ENCODE data around the gene PRICKLE1.
A peak's percentile ranks its signal among the peaks of the same experiment; 100 is the strongest.

PRICKLE1 gene

DNA sequence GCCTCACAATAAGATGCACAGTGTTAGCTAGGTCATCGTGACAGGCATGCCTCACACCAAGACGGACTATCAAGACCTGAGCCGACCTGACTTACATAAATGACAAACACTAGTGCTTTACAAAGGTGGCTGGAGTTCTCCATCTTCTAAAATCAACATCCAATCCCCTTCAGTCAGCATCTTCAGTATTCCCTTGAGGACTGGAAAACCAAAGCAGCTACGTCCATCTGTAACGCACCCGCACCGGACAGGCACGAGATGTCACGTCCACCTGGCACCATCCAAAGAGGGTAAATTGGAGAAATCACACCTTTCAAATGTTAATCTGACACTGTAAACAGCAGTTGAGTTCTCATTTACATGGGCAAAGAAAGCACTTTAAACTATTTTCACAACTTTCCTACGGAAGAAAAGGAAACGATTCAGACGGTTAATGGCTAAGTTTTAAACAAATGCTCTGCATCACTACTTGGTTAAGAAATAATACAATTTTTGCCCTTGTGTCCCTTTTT lies 130.2 kb downstream of the PRICKLE1 start:
- no peak overlapping the region for H3K27ac Mint-ChIP-seq
- ATAC-seq (replicated peaks) = no peak
- H3K4me3 Mint-ChIP-seq = no peak overlapping the region
- peaks cover 0 to 1% of the 10 kb centered on the region in 2 donors for H3K9me3 Mint-ChIP-seq
- no peaks in the 10 kb centered on the region for H3K27me3 Mint-ChIP-seq
- no peak for DNase-seq
- H3K36me3 Mint-ChIP-seq = peaks cover 28 to 40% of the 10 kb centered on the region in 2 donors
- peaks cover 11 to 38% of the 10 kb centered on the region in 2 donors for H3K4me1 Mint-ChIP-seq

DNA sequence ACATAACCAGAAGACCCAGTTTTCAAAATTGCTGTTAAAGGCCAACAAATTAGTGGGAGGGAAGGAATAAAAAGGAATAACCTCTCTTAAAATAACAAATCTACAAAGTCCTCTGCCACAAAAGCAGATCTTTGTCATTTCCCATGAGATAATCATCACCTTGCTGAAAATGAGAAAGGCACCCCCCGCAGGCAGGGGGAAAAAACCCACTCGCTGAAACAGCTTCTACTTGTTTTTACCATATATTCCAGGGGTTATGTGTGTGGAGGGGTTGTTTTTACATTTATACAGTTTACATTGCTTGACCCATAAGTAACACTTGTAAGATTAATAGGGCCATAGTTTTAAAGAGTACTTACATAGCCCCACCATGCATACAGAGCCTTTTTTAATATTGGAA lies 131.0 kb downstream of the PRICKLE1 start:
- H3K4me1 Mint-ChIP-seq = peaks cover 14 to 46% of the 10 kb centered on the region in 2 donors
- ATAC-seq (replicated peaks) = no peak
- H3K27ac Mint-ChIP-seq = no peak overlapping the region
- DNase-seq = no peak
- no peaks in the 10 kb centered on the region for H3K27me3 Mint-ChIP-seq
- peaks cover 23 to 32% of the 10 kb centered on the region in 2 donors for H3K36me3 Mint-ChIP-seq
- H3K9me3 Mint-ChIP-seq = peaks cover 0 to 1% of the 10 kb centered on the region in 2 donors
- H3K4me3 Mint-ChIP-seq = no peak overlapping the region

DNA sequence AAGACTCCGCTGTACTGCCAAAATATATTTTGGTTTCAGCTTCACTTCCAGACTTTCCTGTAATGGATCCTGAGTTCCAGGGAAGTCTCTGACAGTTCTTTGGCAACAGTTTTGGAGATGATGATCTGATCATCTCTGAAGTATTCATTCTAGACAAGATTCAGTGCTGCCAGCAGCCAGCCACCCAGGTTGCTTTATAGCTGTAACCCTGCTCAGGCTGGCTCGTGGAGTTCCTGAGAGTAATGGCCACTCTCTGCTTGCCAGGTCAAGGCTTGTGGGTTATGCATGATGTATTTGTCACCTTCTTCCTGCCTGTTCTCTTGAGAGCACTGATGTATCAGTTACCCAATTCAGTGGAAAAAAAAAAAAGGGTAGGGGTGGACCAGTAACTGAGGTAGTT lies 139.3 kb downstream of the PRICKLE1 start:
- Mint-ChIP-seq H3K4me3 (peak overlapping the region in 1 of 2 donors; percentile 30), H3K36me3 (peaks cover 43 to 53% of the 10 kb centered on the region in 2 donors), H3K4me1 (peaks cover 46 to 91% of the 10 kb centered on the region in 2 donors), H3K27ac (peak overlapping the region; percentile 44), H3K9me3 (peaks cover 0 to 3% of the 10 kb centered on the region in 2 donors), H3K27me3 (no peaks in the 10 kb centered on the region)
- DNase-seq (no peak), ATAC-seq (replicated peaks) (peak; percentile 50 to 60)

DNA sequence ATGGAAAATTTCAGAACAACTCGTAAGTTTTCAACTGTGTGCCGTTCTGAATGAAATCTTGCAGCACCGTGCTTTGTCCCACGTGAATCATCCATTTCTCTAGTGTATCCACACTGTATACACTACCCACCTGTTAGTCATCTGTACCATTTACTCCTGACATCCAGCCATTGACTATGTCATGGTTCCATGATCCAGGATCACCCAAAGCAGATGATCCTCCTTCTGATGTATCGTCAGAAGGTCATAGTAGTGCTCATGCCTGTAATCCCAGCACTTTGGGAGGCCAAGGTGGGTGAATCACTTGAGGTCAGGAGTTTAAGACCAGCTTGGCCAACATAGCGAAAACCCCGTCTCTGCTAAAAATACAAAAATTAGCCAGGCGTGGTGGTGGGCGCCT lies 140.7 kb downstream of the PRICKLE1 start:
- ATAC-seq (replicated peaks) (peak in 1 of 2 donors; percentile 21), DNase-seq (no peak)
- Mint-ChIP-seq H3K27me3 (no peaks in the 10 kb centered on the region), H3K4me1 (peaks cover 41 to 77% of the 10 kb centered on the region in 2 donors), H3K36me3 (peaks cover 55 to 67% of the 10 kb centered on the region in 2 donors), H3K4me3 (no peak overlapping the region), H3K9me3 (peaks cover 3 to 9% of the 10 kb centered on the region in 2 donors), H3K27ac (no peak overlapping the region)

DNA sequence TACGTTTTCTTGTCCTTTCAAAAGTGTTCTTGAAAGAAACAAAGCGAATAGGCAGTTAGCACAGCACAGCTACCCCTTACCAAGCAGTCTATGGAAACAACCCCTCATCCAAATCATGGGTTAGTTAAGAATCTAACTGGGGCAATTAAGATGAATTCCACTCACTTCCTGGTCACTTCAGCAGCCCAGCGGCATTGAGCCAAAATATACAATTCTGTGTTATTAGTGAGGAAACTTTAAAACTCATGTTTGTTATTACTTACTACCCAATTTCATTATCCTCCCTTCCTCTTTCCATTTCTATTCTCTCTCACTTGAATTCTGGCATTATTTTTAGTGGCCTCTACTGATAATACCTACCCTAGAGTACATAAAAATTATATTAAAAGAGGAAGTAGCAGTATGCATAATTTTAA lies 142.2 kb downstream of the PRICKLE1 start:
- Mint-ChIP-seq H3K4me3 (peak overlapping the region in 1 of 2 donors; percentile 52), H3K36me3 (peaks cover 69 to 81% of the 10 kb centered on the region in 2 donors), H3K4me1 (peaks cover 34 to 62% of the 10 kb centered on the region in 2 donors), H3K27me3 (no peaks in the 10 kb centered on the region), H3K9me3 (peaks cover 3 to 13% of the 10 kb centered on the region in 2 donors), H3K27ac (no peak overlapping the region)
- ATAC-seq (replicated peaks) = peak; percentile 22 to 26
- DNase-seq = no peak

DNA sequence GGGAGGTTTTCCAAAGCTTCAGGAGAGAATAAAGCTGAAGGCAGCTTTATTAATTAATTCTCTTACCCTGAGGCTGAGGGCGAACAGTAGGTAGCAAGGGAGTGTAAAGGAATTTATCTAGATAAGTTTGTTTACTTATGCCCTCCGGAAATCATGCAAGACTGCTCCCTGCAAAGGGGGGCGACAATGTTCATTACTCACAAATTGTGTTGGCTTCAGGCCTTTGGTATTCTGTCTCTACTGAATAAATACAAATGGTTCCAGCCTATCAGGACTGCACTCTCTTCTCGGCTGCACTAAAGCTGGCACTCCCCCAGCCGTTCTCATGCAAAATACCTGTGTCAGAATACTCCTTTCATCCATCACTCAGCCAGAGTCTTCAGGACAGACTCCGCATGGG lies 142.8 kb downstream of the PRICKLE1 start:
- no peak for DNase-seq
- no peak for ATAC-seq (replicated peaks)
- Mint-ChIP-seq H3K9me3 (peaks cover 3 to 13% of the 10 kb centered on the region in 2 donors), H3K36me3 (peaks cover 74 to 87% of the 10 kb centered on the region in 2 donors), H3K4me3 (no peak overlapping the region), H3K27ac (no peak overlapping the region), H3K27me3 (no peaks in the 10 kb centered on the region), H3K4me1 (peaks cover 31 to 56% of the 10 kb centered on the region in 2 donors)

DNA sequence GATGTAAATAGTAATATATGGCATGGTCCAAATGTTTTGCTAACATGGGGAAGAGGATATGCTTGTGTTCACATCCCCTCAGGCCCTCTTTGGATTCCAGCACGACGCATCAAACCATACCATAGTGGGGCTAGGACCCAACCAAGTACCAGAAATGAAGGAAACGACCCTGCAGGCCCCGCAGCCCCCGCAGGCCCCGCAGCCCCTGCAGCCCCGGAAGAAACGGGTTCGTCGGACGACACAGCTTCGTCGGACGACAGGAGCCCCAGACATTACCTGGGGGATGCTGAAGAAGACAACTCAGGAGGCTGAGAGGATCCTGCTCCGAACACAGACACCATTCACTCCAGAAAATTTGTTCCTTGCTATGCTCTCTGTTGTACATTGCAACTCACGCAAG lies 143.7 kb downstream of the PRICKLE1 start:
- DNase-seq (no peak), ATAC-seq (replicated peaks) (no peak)
- Mint-ChIP-seq H3K27me3 (no peaks in the 10 kb centered on the region), H3K4me3 (no peak overlapping the region), H3K36me3 (peaks cover 77 to 94% of the 10 kb centered on the region in 2 donors), H3K4me1 (peaks cover 27 to 47% of the 10 kb centered on the region in 2 donors), H3K27ac (no peak overlapping the region), H3K9me3 (peaks cover 3 to 13% of the 10 kb centered on the region in 2 donors)

DNA sequence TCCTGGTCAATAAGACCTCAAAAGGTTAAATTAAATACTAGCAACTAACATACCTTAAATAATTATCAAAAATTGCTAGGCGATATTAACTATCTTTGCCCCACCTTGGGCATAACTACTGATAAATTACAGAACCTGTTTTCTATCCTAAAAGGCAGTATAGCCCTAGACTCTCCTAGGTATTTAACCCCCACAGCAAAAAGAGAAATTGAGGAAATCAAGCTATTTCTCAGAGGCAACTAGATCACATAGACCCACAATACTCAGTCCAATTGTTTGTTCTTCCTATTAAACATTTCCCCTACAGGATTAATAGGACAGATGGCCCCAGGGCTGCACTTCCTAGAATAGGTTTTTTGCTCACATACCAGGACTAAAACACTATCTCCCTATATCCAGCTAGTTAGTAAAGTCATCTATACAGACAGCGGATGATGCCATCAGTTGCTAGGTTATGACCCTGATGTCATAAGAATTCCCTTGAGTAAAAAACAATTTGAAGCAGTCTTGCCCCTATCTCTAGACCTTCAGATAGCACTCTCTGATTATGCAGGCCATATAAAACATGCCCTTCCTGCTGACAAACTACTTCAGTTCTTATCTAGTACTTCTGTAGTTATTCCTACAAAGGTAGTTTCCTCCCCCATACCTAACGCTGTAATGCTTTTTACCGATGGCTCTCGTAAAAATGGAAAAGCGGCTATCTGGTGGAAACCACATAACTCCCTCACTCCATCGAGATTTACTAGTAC lies 145.2 kb downstream of the PRICKLE1 start:
- Mint-ChIP-seq H3K27me3 (no peaks in the 10 kb centered on the region), H3K4me3 (no peak overlapping the region), H3K9me3 (peaks cover 3 to 13% of the 10 kb centered on the region in 2 donors), H3K4me1 (peaks cover 17 to 32% of the 10 kb centered on the region in 2 donors), H3K27ac (no peak overlapping the region), H3K36me3 (peaks cover 71 to 88% of the 10 kb centered on the region in 2 donors)
- ATAC-seq (replicated peaks) = no peak
- no peak for DNase-seq

DNA sequence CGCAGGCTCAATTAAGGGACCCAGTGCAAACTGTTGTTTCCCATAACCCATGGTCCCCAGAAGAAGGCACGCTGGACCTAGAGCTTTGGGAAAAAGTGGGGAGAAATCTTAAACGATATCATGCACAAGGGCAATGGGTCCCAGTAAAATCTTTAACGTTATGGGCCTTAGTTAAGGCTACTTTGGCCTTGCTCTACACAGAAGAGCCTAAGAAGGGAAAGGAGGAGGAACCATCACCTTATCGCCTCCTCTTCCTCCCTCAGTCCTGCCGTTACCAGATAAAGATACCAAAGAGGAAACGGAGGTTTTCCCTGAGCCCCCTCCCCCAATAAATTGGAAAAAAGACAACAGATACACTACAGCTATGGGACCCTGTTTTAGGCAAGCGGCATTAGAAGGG lies 146.7 kb downstream of the PRICKLE1 start:
- ATAC-seq (replicated peaks) = no peak

DNA sequence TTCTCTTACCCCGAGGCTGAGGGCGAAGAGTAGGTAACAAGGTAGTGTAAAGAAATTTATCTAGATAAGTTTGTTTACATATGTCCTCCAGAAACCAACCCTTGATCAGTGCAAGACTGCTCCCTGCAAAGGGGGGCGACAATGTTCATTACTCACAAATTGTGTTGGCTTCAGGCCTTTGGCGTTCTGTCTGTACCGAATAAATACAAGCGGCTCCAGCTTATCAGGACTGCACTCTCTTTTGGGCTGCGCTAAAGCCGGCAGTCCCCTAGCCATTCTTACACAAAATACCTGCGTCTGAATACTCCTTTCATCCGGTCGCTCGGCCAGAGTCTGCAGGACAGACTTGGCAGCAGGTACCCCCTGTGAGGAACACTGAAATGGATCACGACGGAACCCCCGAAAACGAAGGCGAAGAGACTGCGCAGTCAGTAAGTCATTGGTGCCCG lies 147.2 kb downstream of the PRICKLE1 start:
- Mint-ChIP-seq H3K36me3 (peaks cover 56 to 76% of the 10 kb centered on the region in 2 donors), H3K9me3 (peaks cover 0 to 13% of the 10 kb centered on the region in 2 donors)
- no peak for ATAC-seq (replicated peaks)

More for the DNA sequence above, 146.7 kb downstream of the PRICKLE1 start:
- Mint-ChIP-seq H3K36me3 (peaks cover 58 to 78% of the 10 kb centered on the region in 2 donors), H3K27me3 (no peaks in the 10 kb centered on the region), H3K4me3 (no peak overlapping the region), H3K27ac (no peak overlapping the region), H3K9me3 (peaks cover 0 to 13% of the 10 kb centered on the region in 2 donors), H3K4me1 (peaks cover 5 to 17% of the 10 kb centered on the region in 2 donors)
- DNase-seq = no peak

DNA sequence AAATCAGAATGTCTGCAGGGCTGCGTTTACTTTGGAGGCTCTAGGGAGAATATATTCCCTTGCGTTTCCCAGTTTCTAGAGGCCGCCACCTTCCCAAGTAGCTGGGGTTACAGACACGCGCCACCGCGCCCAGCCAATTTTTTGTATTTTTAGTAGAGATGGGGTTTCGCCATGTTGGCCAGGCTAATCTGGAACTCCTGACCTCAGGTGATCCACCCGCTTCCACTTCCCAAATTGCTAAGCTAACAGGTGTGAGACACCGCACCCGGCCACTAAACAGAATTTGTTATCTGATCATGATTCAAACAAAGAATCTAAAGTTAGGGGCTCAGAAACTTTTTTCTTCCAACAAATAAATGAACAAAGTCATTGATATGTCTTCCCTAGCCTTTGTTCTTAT lies 148.9 kb downstream of the PRICKLE1 start:
- ATAC-seq (replicated peaks) (no peak), DNase-seq (no peak)
- no peak overlapping the region for H3K27ac Mint-ChIP-seq
- H3K27me3 Mint-ChIP-seq = no peaks in the 10 kb centered on the region
- peaks cover 6 to 11% of the 10 kb centered on the region in 2 donors for H3K4me1 Mint-ChIP-seq
- no peak overlapping the region for H3K4me3 Mint-ChIP-seq
- peaks cover 0 to 13% of the 10 kb centered on the region in 2 donors for H3K9me3 Mint-ChIP-seq
- H3K36me3 Mint-ChIP-seq = peaks cover 47 to 73% of the 10 kb centered on the region in 2 donors

More for the DNA sequence above, 147.2 kb downstream of the PRICKLE1 start:
- Mint-ChIP-seq H3K27me3 (no peaks in the 10 kb centered on the region), H3K4me1 (peaks cover 5 to 12% of the 10 kb centered on the region in 2 donors), H3K27ac (no peak overlapping the region), H3K4me3 (no peak overlapping the region)
- no peak for DNase-seq

DNA sequence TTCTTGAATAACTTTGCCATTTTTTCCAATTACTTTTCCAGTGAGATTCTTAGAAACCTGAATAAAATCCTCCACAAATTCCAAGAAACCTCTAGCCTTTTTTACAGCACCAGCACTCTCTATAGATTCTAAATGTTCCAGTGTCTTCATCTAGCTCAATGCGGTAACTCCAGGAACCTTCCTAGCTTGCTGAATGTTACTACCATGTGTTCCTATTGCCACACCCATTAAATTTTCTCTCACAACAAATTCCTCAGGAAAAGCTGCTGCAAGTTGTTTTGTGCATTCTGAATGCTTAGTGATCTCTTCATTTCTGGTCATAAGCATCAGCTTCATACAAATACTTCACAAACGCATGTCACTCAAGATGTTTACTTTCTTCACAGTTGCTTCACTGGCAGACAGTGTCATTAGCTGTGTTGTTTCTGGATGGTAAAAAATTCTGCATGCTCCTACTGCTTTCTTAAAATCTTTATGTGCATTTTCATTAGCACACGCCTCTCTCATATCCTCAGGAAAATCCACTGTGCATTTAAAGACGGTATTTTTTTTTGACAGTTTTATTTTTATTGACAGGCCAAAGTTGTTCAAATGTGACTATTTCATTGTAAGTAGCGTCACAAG lies 156.9 kb downstream of the PRICKLE1 start:
- H3K27me3 Mint-ChIP-seq = no peaks in the 10 kb centered on the region
- no peak overlapping the region for H3K4me3 Mint-ChIP-seq

DNA sequence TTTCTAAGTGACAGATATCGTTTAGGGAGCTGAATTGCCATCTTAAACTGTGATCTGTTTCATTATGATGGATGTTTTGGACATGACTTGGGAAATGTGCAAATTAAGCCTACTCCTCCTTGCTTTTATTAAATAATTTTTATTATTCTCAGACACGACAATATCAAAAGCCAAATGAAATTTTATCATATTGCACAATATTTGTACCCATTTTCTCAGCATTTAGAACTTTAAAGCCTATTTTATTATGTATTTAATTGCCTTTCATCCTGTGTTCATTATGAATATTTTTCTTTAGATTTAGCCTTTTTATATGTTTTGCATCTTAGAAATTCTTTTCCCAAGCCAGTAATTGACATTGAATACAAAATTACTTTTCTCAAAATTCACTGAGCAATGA lies 160.7 kb downstream of the PRICKLE1 start:
- Mint-ChIP-seq H3K36me3 (peaks cover 40 to 60% of the 10 kb centered on the region in 2 donors), H3K4me1 (peaks cover 6 to 7% of the 10 kb centered on the region in 2 donors), H3K9me3 (no peaks in the 10 kb centered on the region), H3K27ac (no peak overlapping the region), H3K27me3 (no peaks in the 10 kb centered on the region), H3K4me3 (no peak overlapping the region)
- no peak for ATAC-seq (replicated peaks)
- DNase-seq = no peak

More for the DNA sequence above, 156.9 kb downstream of the PRICKLE1 start:
- Mint-ChIP-seq H3K36me3 (peaks cover 31 to 58% of the 10 kb centered on the region in 2 donors), H3K27ac (peak overlapping the region; percentile 10), H3K4me1 (peaks cover 9 to 14% of the 10 kb centered on the region in 2 donors), H3K9me3 (no peaks in the 10 kb centered on the region)
- ATAC-seq (replicated peaks) (no peak), DNase-seq (no peak)

DNA sequence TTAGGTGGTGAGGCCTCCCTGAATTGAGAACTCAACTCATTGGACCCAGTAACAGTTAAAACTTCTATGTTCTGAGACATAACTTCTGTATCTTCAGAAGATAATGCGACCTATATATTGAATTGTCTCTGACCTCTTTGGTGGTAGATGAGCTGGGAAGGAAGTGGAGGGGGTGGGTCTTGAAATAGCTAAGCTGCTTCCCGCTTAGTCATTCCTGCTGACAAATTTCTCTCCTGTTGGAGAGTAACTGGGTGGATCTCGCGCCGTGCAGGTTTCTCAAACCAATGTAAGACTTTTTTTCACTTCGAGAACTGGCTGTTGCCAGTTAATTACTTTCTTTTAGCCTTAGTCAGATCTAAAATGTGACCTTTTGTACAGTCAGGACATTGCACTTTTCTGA lies 162.8 kb downstream of the PRICKLE1 start:
- Mint-ChIP-seq H3K4me1 (peaks cover 6 to 13% of the 10 kb centered on the region in 2 donors), H3K9me3 (no peaks in the 10 kb centered on the region), H3K36me3 (peaks cover 27 to 45% of the 10 kb centered on the region in 2 donors), H3K27ac (no peak overlapping the region), H3K27me3 (no peaks in the 10 kb centered on the region), H3K4me3 (no peak overlapping the region)
- no peak for DNase-seq
- ATAC-seq (replicated peaks) = no peak
